Measurements from ENCODE around the gene FIBCD1.

DNA sequence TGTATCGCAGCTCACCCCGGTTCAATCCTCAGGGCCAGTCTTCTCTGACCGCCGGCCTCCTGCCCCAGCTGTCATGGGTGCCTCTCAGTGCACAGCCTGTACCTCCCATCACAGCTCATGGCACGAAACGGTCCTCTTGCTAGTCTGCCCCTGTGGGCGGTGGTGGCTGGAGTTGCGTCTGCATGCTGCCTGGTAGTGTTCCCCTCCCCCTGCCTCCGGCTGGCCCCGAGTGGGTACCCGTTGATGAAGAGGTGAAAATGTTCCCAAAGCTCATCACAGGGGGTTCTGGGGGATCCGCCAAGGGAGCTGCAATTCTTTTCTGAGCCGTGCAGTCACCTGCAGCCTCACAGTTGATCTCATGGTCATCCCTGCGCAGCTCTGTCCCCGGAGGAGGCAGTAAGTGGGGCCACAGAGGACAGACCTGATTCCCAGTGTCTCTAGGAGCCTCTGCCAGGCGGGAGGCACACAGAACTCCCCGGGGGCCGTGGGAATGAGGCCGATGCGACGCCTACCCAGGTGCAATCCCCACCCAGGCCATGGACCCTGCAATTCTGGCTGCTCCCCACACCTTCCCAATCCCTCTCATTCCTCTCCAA is 34.7 kb upstream of the FIBCD1 start:
- TF ChIP-seq CTCF (IDR thresholded peaks at IDR 0.05) (no peak), USF2 (CRISPR knock-in tag; IDR thresholded peaks at IDR 0.05) (no peak), GABPB1 (CRISPR knock-in tag; IDR thresholded peaks at IDR 0.05) (no peak), E2F4 (CRISPR knock-in tag; IDR thresholded peaks at IDR 0.05; ENCODE audit: borderline replicate concordance, low read depth) (no peak), CREM (CRISPR knock-in tag; IDR thresholded peaks at IDR 0.05) (no peak), TEAD4 (CRISPR knock-in tag; IDR thresholded peaks at IDR 0.05) (no peak), CREB1 (CRISPR knock-in tag; IDR thresholded peaks at IDR 0.05) (no peak), FOXK1 (CRISPR knock-in tag; IDR thresholded peaks at IDR 0.05) (no peak)
- TF ChIP-seq, protein P1, sequence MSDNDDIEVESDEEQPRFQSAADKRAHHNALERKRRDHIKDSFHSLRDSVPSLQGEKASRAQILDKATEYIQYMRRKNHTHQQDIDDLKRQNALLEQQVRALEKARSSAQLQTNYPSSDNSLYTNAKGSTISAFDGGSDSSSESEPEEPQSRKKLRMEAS (CRISPR knock-in tag; IDR thresholded peaks at IDR 0.05): no peak
- TF ChIP-seq, protein P2, sequence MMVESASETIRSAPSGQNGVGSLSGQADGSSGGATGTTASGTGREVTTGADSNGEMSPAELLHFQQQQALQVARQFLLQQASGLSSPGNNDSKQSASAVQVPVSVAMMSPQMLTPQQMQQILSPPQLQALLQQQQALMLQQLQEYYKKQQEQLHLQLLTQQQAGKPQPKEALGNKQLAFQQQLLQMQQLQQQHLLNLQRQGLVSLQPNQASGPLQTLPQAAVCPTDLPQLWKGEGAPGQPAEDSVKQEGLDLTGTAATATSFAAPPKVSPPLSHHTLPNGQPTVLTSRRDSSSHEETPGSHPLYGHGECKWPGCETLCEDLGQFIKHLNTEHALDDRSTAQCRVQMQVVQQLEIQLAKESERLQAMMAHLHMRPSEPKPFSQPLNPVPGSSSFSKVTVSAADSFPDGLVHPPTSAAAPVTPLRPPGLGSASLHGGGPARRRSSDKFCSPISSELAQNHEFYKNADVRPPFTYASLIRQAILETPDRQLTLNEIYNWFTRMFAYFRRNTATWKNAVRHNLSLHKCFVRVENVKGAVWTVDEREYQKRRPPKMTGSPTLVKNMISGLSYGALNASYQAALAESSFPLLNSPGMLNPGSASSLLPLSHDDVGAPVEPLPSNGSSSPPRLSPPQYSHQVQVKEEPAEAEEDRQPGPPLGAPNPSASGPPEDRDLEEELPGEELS (CRISPR knock-in tag; IDR thresholded peaks at IDR 0.05): no peak
